LHCN-M2 (cell line): Measurements from ENCODE around the gene STAT4. TPM values are rescaled to one million over a fixed set of nuclear protein-coding genes. Genes with fewer than 3 reads are reported as not detected.
A peak's percentile ranks its signal among the peaks of the same experiment; 100 is the strongest.

Source experiments
- DNase-seq: peaks from one replicate; pipeline ENCODE4 v3.0.0-alpha.2; 2012; ENCODE audit warnings: low read depth
- total RNA-seq: library from RNA; depleted of rRNA; stranded (reverse); fragments of >200 nt; gene quantifications from 2 replicates; pipeline ENCODE4 v1.2.3, GENCODE V29; 2014

STAT4 gene
- total RNA-seq, 1 experiment from 2014 or later: 0.75 TPM

GRCh38 chr2:191148281-191148680 is 2.5 kb downstream of the STAT4 start:
- DNase-seq: no peak

GRCh38 chr2:191145769-191146471 is 4.9 kb downstream of the STAT4 start:
- no peak for DNase-seq

DNA sequence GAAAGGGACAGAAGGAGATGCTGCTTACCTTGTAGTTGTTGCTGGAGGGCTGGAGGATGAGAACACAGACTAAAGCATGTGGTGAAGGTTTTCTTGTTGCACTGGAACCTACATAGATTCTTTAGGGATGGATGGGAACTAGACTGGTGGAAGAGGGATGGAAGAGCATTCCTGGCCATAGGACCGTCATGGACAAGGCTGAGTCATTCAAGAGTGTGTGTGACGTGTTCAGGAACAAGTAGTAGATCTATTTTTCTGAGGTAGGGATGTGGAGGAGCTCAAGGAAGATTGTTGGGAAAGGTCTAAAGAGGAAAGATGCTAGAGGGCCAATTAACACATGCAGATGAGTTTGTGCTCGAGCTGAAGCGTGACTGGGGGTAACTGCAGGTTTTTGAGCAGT is 6.6 kb downstream of the STAT4 start:
- DNase-seq: no peak

DNA sequence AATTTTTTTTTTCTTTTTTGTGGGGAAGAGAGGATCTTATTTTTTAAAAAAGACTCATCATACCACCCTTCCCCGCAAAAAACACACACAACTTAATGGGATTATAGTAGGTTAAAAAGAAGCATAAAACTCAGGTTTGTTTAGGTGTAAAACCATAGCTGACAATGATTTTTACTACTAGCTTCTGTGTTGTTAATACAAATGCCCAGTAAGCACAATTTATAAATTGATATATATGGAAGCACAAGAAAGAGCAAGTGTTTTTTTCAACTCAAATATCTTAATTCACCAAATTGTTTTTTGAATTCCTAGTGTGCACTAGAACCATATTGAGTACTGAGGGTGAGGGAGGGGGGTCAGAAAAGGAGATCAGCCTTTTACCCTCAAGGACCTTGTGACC is 7.0 kb downstream of the STAT4 start:
- no peak for DNase-seq

DNA sequence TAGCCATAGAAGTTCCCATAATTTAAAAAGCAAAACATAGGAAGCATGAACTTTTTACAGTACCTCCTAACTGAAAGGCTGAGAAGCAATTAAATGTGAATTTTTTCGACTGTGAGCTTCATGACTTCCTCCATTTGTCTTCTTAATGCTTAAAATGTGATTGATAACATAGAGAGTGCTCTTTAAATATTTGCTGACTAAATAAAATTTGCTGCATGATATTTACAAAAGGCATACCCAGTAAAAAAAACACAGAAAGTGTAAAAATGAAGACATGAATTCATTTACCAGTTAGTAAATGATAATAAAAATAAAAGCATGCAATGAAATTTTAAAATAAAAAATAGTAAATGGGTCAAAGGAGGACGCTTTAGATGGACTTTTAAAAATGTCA is 21.9 kb downstream of the STAT4 start:
- no peak for DNase-seq

DNA sequence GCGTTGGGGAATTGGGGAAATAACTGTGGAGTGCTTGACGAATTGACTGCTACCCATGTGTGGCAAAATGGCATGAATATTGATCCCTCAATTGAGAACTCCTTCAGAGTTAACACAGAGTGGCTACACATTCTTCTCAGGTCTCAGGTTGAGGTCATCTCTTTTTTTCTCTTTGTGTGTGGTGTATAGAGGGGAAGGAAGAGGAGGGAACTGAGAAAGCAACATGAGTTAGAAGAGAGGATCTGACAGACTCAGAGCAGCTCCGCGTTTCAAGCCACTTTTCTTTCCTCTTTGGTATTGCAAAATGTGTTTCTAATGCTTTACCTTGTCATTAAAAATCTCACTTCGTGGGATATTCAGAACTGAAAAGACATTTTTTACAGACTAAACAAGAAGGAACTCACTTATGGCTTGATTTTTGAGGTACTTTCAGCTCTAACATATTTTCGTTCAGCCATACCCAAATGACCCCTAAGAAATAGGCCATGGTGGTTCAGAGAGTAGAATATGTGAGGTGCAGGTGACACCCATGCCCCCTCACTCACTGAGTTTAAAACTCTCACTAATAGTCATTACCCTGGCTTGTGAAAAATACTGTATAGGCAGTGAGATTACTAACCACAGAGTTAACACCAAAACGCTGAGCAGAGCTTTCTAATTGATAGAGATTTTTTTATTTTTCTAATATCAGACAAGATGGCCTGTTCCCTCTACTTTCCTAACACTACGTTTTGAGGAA is 22.5 kb downstream of the STAT4 start:
- DNase-seq: no peak

GRCh38 chr2:191127235-191127634 is 23.6 kb downstream of the STAT4 start:
- no peak for DNase-seq

DNA sequence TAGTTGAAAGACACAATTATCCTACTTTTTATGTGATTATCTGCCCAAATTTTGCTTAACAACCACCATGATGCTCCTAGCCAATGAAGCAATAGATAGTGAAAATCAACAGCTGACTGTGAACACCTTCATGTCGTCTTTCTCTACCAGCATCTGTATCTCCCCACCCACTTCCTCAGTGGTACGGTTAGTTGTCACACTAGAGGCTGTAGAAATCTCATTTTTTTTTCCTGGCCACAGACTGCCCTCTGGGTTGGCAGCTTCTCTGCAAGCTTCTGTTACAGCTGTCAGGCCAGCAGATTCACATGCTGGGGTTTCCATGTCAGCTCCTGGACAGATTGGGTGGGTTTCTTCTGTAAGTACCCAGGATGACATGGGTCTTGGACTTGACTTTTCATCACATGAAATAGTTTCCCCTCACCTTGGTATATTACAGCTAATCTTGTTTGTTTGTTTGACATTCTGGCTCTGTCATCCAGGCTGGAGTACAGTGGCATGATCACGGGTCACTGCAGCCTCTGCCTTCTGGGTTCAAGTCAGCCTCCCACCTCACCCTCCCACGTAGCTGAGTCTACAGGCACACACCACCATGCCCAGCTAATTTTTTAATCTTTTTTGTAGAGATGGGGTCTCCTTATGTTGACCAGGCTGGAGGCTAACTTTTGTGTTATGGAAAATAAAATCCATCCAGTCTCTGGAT is 24.3 kb downstream of the STAT4 start:
- no peak for DNase-seq

DNA sequence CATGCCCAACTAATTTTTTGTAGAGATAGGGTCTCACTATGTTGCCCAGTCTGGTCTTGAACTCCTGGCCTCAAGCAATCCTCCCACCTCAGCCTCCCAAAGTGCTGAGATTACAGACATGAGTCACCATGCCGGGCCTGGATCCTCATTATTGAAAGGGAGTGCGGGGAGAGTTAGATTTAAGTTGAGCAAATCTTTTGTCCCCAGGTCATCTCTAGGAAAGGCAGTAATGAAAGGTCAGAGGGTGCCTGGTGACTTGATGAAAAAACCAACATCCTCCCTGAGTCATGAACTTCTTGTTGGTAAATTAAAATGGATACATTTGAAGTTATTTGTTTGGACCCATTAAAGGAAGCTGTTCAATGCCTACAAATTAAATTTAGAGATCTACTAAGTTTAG is 25.1 kb downstream of the STAT4 start:
- no peak for DNase-seq

DNA sequence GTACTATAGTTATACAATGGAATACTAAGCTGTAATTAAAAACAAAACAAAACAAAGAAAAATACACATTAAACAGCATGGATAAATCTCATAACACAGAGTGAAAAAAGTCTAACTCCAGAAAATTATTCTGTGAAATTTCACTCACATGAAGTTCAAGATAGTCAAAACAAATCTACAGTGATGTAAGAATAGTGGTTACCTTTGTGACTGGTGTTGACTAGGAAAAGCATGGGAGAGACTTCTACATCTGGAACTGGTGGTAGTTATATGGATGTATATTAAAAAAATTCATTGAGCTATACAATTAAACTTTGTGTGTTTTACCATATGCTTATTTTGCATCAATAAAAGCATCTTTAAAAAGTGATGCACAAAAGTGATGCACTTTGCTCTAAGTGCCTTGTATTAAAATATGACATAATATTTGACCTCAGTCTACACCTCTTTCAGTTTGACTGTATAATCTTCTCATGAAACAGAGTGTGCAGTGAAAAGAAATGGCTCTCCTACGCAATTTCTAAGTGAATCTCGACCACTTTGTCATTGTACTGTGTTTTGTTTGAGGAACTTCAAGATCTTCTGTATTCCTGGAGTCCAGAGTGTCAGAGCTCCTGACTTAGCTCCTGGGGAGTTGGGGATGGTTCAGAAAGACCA is 28.0 kb downstream of the STAT4 start:
- no peak for DNase-seq

- DNase-seq: no peak
These were observed 33.5 kb downstream of the STAT4 start for GRCh38 chr2:191117341-191117740.

GRCh38 chr2:191115804-191116203 is 35.0 kb downstream of the STAT4 start:
- peak; percentile 25 for DNase-seq

DNA sequence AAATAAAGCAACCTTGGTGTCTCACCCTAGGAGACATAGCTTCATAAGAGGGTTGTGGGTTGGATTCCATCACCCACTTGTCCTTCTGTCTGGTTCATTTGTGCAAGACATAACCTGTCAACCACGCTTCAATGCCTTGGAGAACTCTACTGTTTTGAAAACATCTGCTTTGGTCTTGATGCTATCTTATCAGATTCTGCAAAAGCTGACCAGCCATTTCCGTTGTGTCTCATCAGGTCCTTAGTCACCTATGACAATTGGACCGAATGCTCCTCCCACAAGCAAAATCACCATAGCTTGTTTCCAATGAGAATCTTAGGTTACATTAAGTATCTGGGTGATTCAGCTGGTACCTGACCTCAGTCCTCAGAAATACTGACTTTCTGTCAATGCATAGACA is 35.4 kb downstream of the STAT4 start:
- peak; percentile 17 for DNase-seq

DNA sequence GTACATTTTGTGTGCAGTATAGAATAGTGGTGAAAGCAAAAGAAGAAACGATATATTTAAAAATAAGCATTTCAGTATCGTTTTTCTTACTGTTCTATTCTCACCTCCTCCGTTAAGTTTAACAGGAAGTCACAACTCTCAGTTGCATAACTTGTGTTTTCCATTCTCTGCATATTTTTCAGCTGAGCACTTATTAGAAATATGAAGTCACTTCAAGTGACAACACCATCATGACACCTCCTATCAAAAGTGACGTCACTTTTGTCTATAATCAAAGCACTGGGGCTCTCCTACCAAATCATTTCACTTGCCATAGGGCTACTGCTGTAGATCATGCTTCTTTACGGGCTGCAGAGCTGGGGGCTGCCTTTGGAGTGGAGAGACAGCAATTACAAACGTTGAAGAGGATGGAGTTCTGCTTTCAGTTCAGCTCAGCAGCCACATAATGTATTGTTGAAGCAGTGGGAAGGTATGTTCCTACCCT is 36.3 kb downstream of the STAT4 start:
- DNase-seq: no peak

- no peak for DNase-seq
These were observed 37.0 kb downstream of the STAT4 start for GRCh38 chr2:191113761-191114160.

DNA sequence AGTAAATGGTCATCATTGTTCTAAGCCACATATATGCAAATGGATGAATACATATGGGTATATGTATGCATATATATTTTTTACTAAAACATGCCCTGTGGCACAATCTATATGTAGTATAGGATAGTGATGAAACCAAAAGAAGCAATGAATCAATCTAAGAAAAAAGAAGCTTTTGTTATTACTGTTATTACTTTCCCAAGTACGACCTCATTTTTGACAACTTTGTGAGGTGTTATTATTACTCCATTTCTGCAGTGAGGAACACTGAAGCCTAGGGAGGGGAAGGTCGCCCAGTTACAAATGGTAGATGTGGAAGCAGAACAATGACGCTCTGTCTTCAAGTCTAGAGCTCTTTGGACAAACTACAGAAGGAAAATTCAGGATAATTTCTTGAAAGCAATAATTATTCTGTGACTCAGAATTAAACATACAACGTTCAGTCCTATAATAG is 38.3 kb downstream of the STAT4 start:
- DNase-seq: no peak

GRCh38 chr2:191109888-191110287 is 40.9 kb downstream of the STAT4 start:
- DNase-seq: no peak

DNA sequence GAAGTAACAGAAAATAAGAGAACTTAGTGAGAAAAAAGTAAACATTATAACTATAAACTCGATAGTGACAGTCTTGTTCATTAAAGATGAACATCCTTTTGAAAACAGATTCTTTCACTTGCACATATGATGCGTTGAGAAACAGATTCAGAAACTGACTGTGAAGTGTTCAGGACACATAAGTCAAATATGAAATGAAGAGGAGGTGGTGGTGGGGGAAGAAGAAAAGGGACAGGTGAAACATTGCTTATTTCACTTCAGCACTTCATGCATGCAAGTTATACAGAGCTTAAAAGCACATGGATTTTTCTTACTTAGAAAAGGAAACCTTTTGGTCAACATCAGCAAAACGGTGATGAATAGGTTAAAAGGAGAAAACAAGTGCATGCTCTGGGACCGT is 42.5 kb downstream of the STAT4 start:
- no peak for DNase-seq

DNA sequence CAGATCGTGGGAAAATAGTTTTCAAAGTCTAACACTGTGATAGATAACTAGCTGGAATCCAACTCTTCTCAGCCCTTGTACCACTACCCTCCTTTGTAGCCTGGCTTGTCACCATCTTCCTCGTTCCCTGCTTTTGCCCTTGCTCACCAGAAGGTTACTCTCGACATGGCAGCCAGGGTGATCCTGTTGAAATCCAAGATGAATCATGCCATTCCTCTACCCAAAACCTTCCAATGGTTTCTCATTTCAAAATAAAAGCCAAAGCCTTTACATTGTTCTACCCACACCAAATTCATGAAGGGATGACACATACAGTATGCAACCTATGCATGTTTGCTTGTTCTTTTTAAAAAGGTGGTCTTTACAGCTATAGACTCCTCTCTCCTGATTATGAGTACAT is 45.7 kb downstream of the STAT4 start:
- peak; percentile 44 for DNase-seq

GRCh38 chr2:191103774-191104173 is 47.0 kb downstream of the STAT4 start:
- peak; percentile 13 for DNase-seq

DNA sequence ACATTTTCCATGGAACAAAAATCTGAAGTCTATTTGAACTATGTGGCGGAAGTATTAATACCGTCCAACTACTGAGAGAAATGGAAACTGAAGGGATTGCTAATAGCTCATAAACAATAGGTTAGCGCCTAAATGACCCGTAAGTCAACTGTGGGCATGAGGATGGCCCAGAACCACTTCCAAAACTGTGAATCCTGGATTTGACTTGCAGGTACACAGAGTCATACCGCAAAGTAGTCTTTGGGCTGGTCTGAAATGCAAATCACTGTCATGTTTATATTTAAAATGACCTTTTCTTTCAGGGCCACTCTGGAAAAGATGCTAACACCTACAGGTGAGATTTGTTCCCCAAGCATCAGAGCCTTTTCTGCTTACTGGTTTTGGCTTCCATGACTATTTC is 50.6 kb downstream of the STAT4 start:
- DNase-seq: no peak

GRCh38 chr2:191087311-191087710 is 63.5 kb downstream of the STAT4 start:
- no peak for DNase-seq
